HG03575 (cell line): ENCODE measurements around the gene TMEM31.

Experiments
- ATAC-seq: cut with Tn5 transposase; IDR thresholded peaks from one replicate; pipeline ENCODE4 v1.9.1; 2021; ENCODE audit not compliant: unreplicated experiment, insufficient number of reproducible peaks, low FRiP score; ENCODE audit errors: extremely low read depth

TMEM31 gene

GRCh38 chrX:103710609-103711008 is at the start of gene TMEM31:
Gene TMEM31 (plus strand): TSS chrX:103710909. CDS start chrX:103712259, 1,350 bp downstream.
- ATAC-seq, result no peak

GRCh38 chrX:103663981-103664762 is 46.5 kb upstream of the TMEM31 start:
- ATAC-seq, result no peak

- ATAC-seq, result no peak
Observed at GRCh38 chrX:103666202-103667107, 44.3 kb upstream of the TMEM31 start.

- ATAC-seq, result no peak
Observed at GRCh38 chrX:103669745-103670144, 41.0 kb upstream of the TMEM31 start.

- ATAC-seq, result no peak
Observed at GRCh38 chrX:103674531-103675454, 35.9 kb upstream of the TMEM31 start.

GRCh38 chrX:103678199-103678993 is 32.3 kb upstream of the TMEM31 start:
- no peak for ATAC-seq

GRCh38 chrX:103681443-103681842 is 29.3 kb upstream of the TMEM31 start:
- no peak for ATAC-seq

- ATAC-seq, result no peak
Observed at GRCh38 chrX:103685396-103685795, 25.3 kb upstream of the TMEM31 start.

- ATAC-seq, result peak; percentile 87
Observed at GRCh38 chrX:103686199-103687072, 24.3 kb upstream of the TMEM31 start, which contains the start of gene MORF4L2. Gene MORF4L2 (minus strand): TSS chrX:103686699. CDS start chrX:103677027, 9,672 bp downstream.

GRCh38 chrX:103687073-103687695 is 23.5 kb upstream of the TMEM31 start:
- ATAC-seq, result peak; percentile 21

GRCh38 chrX:103687696-103688201 is 23.0 kb upstream of the TMEM31 start:
- no peak for ATAC-seq

GRCh38 chrX:103688946-103689345 is 21.8 kb upstream of the TMEM31 start:
- no peak for ATAC-seq

- ATAC-seq, result no peak
Observed at GRCh38 chrX:103691059-103691458, 19.6 kb upstream of the TMEM31 start.

GRCh38 chrX:103697687-103698086 is 13.0 kb upstream of the TMEM31 start:
- no peak for ATAC-seq

- no peak for ATAC-seq
Observed at GRCh38 chrX:103699243-103699642, 11.5 kb upstream of the TMEM31 start.

GRCh38 chrX:103704863-103705262 is 5.8 kb upstream of the TMEM31 start:
- ATAC-seq, result no peak

GRCh38 chrX:103716962-103717361 is 6.3 kb downstream of the TMEM31 start:
- ATAC-seq, result no peak
